Measurements from ENCODE around the gene HIF1A. TPM values are rescaled to one million over a fixed set of nuclear protein-coding genes. Genes with fewer than 3 reads are reported as not detected.

The HIF1A gene
- total and polyA plus RNA-seq, 2 of the 8 experiments (the other 6 are each of a cell fraction or from before 2014, with no cell fraction given): 54.8 to 175 TPM

- no peaks in the 10 kb centered on the region for H3K9me3 ChIP-seq (ENCODE audit: insufficient read depth in 2 of 2, low read depth in 1 of 2, low read length in 1 of 2)
- H4K91ac ChIP-seq (replicated peaks; ENCODE audit: insufficient read length, low read length): peak overlapping the region; percentile 95
- H3K27ac ChIP-seq (ENCODE audit: low read depth, low read length): peak overlapping the region; percentile 97
- peaks cover 45 to 52% of the 10 kb centered on the region in 2 experiments for H3K79me2 ChIP-seq (ENCODE audit: control insufficient read depth in 1 of 2, insufficient read depth in 2 of 2, low read length in 2 of 2)
- H2AFZ ChIP-seq (ENCODE audit: low read length): no peak overlapping the region
- H3K4me2 ChIP-seq (ENCODE audit: insufficient read depth in 1 of 2, low read depth in 2 of 2, low read length in 2 of 2): peak overlapping the region; percentile 64 to 69
- H3K36me3 ChIP-seq (ENCODE audit: control insufficient read depth in 2 of 4, insufficient read depth in 4 of 4, low read length in 3 of 4): no peaks in the 10 kb centered on the region
- H3K4ac ChIP-seq (replicated peaks; ENCODE audit: insufficient read length, low read depth, low read length): peak overlapping the region; percentile 86
- peak overlapping the region; percentile 96 to 100 (median 98) for H3K4me3 ChIP-seq (ENCODE audit: extremely low read depth in 1 of 4, insufficient read depth in 2 of 4, low read depth in 3 of 4, low read length in 4 of 4)
- H2BK20ac ChIP-seq (ENCODE audit: low read length): no peak overlapping the region
- no peak overlapping the region for H2BK12ac ChIP-seq (ENCODE audit: low read depth, low read length)
- no peak overlapping the region for H2BK120ac ChIP-seq (replicated peaks; ENCODE audit: low read depth, low read length)
- peak overlapping the region; percentile 96 for H3K18ac ChIP-seq (ENCODE audit: extremely low read depth, low read length)
- H4K8ac ChIP-seq (ENCODE audit: extremely low read depth, insufficient read depth, low read length): peak overlapping the region; percentile 99
- H3K14ac ChIP-seq (ENCODE audit: insufficient read length): peak overlapping the region; percentile 25
- peaks cover 5% of the 10 kb centered on the region for H3K23me2 ChIP-seq (ENCODE audit: low read depth, low read length)
- H3K27me3 ChIP-seq (replicated peaks in 1 of 4; ENCODE audit: control insufficient read depth in 3 of 4, extremely low read depth in 1 of 4, insufficient read depth in 3 of 4, low read length in 3 of 4): no peaks in the 10 kb centered on the region
- ChIA-PET CTCF (ENCODE audit: partially characterized antibody) (interaction anchor here (0.6 to 1.0 kb wide), 2 partner anchors 34 kb away, joined by 4 to 5 read pairs; no protein-coding TSS in a partner anchor), POLR2A (ENCODE audit: partially characterized antibody) (interaction anchor here (0.5 to 2.3 kb wide), 31 partner anchors 9 to 257 kb away, joined by 3 to 25 read pairs (median 4); partner anchors contain the start of gene SNAPC1)
- peak overlapping the region; percentile 77 for H3K23ac ChIP-seq (ENCODE audit: insufficient read length)
- DNase-seq (ENCODE audit: low read depth in 1 of 2, low spot score in 2 of 2): peak in 1 of 2 experiments; percentile 82
- peak overlapping the region; percentile 99 for H3K56ac ChIP-seq (replicated peaks; ENCODE audit: insufficient read length, low read depth, low read length)
- FAIRE-seq: no peak
- no peaks in the 10 kb centered on the region for H3K79me1 ChIP-seq (ENCODE audit: low read depth, low read length)
- H2AK5ac ChIP-seq (ENCODE audit: low read depth, low read length): no peak overlapping the region
- 2% methylated on average over 39 of the region's 70 CpGs; no CpG with 5 or more reads in 1 of the 2 experiments for WGBS, 2 experiments (ENCODE audit: extremely low coverage in 1 of 2, insufficient coverage in 1 of 2, insufficient read length in 1 of 2, insufficient replicate concordance in 2 of 2, low coverage in 1 of 2, low lambda C conversion rate in 2 of 2, missing lambda C conversion rate in 1 of 2)
- H3K9ac ChIP-seq (replicated peaks in 1 of 4; ENCODE audit: extremely low read depth in 1 of 4, low read depth in 3 of 4, low read length in 3 of 4): peak overlapping the region; percentile 85 to 97 (median 94)
- peak overlapping the region; percentile 93 for H2BK5ac ChIP-seq (ENCODE audit: low read depth, low read length)
- peaks cover 0 to 5% (median 1%) of the 10 kb centered on the region in 4 experiments; a peak in 4 of 7 replicates for H3K4me1 ChIP-seq (replicated peaks in 1 of 4; ENCODE audit: control insufficient read depth in 3 of 4, insufficient read depth in 4 of 4, low read length in 3 of 4)
- H4K5ac ChIP-seq (ENCODE audit: insufficient read length, low read depth, low read length): peak overlapping the region; percentile 97
- H4K20me1 ChIP-seq (replicated peaks in 1 of 2; ENCODE audit: control insufficient read depth in 1 of 2, insufficient read depth in 2 of 2, low read length in 2 of 2): peaks cover 12 to 15% of the 10 kb centered on the region in 2 experiments
- H2BK15ac ChIP-seq (ENCODE audit: low read length): no peak overlapping the region
- TF ChIP-seq RNF2 (IDR thresholded peaks at IDR 0.05; ENCODE audit: borderline replicate concordance, low read depth, low read length, missing control alignments, poor library complexity, severe bottlenecking): no peak
- no peak for TF ChIP-seq GTF2F1 (IDR thresholded peaks at IDR 0.05; ENCODE audit: borderline replicate concordance, low read depth, low read length)
- peak; percentile 64; the same call in 1 of the 2 replicates for TF ChIP-seq POLR2AphosphoS5 (IDR thresholded peaks at IDR 0.05; ENCODE audit: low read depth, low read length)
- no peak for TF ChIP-seq CBX5 (IDR thresholded peaks at IDR 0.05; ENCODE audit: low read depth, low read length)
- no peak for TF ChIP-seq FOSL1 (IDR thresholded peaks at IDR 0.05; ENCODE audit: insufficient read depth, low read depth, low read length)
- TF ChIP-seq SIN3A (conservative IDR thresholded peaks at IDR 0.05 in 1 of 2, IDR thresholded peaks at IDR 0.05 in 1 of 2; ENCODE audit: low read depth in 1 of 2, low read length in 2 of 2): peak in 1 of 2 experiments; percentile 65; a peak in 2 of 4 replicates
- TF ChIP-seq SRF (IDR thresholded peaks at IDR 0.05; ENCODE audit: low read depth, low read length): no peak
- peak; percentile 93 for TF ChIP-seq ASH2L (IDR thresholded peaks at IDR 0.05; ENCODE audit: low read length)
- no peak for TF ChIP-seq MAFK (IDR thresholded peaks at IDR 0.05; ENCODE audit: low read depth, low read length)
- 0 out of 2 replicates have a peak, but pooled peaks have one; percentile 14 for TF ChIP-seq BACH1 (IDR thresholded peaks at IDR 0.05; ENCODE audit: low read length)
- peak; percentile 7 for TF ChIP-seq TAF7 (optimal IDR thresholded peaks at IDR 0.05; ENCODE audit: borderline replicate concordance, low read depth, low read length)
Observed at GRCh38 chr14:61695695-61696527, 598 bp downstream of the HIF1A start.
